Suprapubic skin (tissue), 4 donors: Measurements from ENCODE around the gene INO80C. TPM values are rescaled to one million over a fixed set of nuclear protein-coding genes. Genes with fewer than 3 reads are reported as not detected.
A peak's percentile ranks its signal among the peaks of the same experiment; 100 is the strongest.

Experiments
- DNase-seq, 2 donors: peaks; one replicate each; pipeline ENCODE4 v3.0.0-alpha.2; 2019; ENCODE audit warnings: low spot score in 2 of 2
- H3K27ac ChIP-seq: fragments of 200-600 bp; sonication (generic); one replicate; pipeline ENCODE4 v1.5.1; 2019
- H3K27me3 ChIP-seq: fragments of 200-600 bp; sonication (generic); one replicate; pipeline ENCODE4 v1.5.1; 2019
- H3K36me3 ChIP-seq: fragments of 200-600 bp; sonication (generic); one replicate; pipeline ENCODE4 v1.5.1; 2019
- H3K4me1 ChIP-seq: fragments of 200-600 bp; sonication (generic); one replicate; pipeline ENCODE4 v1.5.1; 2019
- H3K4me3 ChIP-seq: fragments of 200-600 bp; sonication (generic); one replicate; pipeline ENCODE4 v1.5.1; 2019; ENCODE audit warnings: mild to moderate bottlenecking
- H3K9me3 ChIP-seq: fragments of 200-600 bp; sonication (generic); one replicate; pipeline ENCODE4 v1.5.1; 2019
- EP300 ChIP-seq: sonication (generic); formaldehyde crosslinking; IDR thresholded peaks from one replicate; pipeline ENCODE4 v1.6.1; 2017; ENCODE audit warnings: antibody characterized with exemption
- POLR2A ChIP-seq, 2 donors: fragments of 450-650 bp; IDR thresholded peaks; one replicate each; pipeline ENCODE4 v1.6.1; 2017; ENCODE audit warnings: antibody characterized with exemption in 2 of 2, mild to moderate bottlenecking in 2 of 2, moderate library complexity in 2 of 2
- POLR2AphosphoS5 ChIP-seq, 3 donors: sonication (generic); formaldehyde crosslinking; IDR thresholded peaks; one replicate each; pipeline ENCODE4 v1.6.1; 2017; ENCODE audit warnings: antibody characterized with exemption in 3 of 3
- WGBS: methylation state at CpG from one replicate; pipeline ENCODE4 v1.1.5; 2018; 5-methylcytosine and 5-hydroxymethylcytosine counted together
- total RNA-seq, 4 donors: library from RNA; depleted of rRNA; stranded (reverse); fragments of >200 nt; gene quantifications; one replicate each; pipeline ENCODE4 v1.1.0, GENCODE V29; 2016
- TF ChIP-seq, protein P1 (sequence below), 2 donors: fragments of 200-600 bp in 1 of 2; fragments of 450-650 bp in 1 of 2; sonication (generic) in 1 of 2; IDR thresholded peaks; one replicate each; pipeline ENCODE4 v1.5.1; 2016 to 2019; ENCODE audit warnings: antibody characterized with exemption in 2 of 2, mild to moderate bottlenecking in 1 of 2, moderate library complexity in 1 of 2

INO80C gene, protein sequence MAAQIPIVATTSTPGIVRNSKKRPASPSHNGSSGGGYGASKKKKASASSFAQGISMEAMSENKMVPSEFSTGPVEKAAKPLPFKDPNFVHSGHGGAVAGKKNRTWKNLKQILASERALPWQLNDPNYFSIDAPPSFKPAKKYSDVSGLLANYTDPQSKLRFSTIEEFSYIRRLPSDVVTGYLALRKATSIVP
- 10 to 100 TPM; 12.6 to 35.2 (median 18.2) TPM for total RNA-seq

DNA sequence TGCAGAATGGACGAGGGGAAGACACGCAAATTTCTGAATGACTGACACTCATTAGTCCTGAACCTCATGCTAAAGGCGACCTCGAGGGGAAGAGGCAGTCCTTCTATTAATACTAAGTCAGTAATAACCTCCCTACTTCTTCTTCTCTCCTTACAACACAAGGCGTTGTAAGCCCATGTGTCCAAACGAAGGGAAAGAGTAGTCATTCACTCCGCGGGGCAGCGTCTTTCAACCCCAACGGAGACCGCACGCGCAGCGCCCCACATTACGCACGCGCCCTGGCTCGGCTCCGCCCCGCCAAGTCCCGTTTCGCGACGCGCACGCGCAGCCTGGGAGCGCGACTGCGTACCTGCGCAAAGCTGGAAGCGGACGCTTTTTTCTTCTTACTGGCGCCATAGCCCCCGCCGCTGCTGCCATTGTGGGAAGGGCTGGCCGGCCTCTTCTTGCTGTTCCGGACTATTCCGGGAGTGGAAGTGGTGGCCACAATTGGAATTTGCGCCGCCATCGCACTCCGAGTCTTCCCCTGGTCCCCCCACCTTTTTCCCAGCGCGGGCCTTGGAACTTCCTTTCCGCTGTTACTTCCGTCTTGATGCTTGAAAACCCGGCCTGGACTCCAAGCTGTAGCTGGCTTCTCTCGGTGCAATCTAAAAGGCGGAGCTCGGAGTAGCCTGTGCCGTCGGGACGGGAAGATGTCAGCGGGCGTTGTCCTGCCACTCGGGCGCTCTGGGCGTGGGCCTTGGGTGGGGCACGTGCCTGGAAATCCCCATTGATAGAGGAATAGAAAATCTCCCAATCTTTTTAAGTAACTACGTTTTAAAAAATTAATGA lies at the start of gene INO80C:
TSS of gene INO80C (minus strand) at position 591 of the 828 bp plus-strand sequence. CDS start at position 505, 86 bp downstream.
- H3K27me3 ChIP-seq = no peaks in the 10 kb centered on the region
- WGBS = under 1% methylated on average over 61 of the region's 61 CpGs
- no peaks in the 10 kb centered on the region for H3K9me3 ChIP-seq
- TF ChIP-seq POLR2AphosphoS5 (IDR thresholded peaks at IDR 0.05) = peak; percentile 59 to 91 (median 77)
- TF ChIP-seq, protein P1, sequence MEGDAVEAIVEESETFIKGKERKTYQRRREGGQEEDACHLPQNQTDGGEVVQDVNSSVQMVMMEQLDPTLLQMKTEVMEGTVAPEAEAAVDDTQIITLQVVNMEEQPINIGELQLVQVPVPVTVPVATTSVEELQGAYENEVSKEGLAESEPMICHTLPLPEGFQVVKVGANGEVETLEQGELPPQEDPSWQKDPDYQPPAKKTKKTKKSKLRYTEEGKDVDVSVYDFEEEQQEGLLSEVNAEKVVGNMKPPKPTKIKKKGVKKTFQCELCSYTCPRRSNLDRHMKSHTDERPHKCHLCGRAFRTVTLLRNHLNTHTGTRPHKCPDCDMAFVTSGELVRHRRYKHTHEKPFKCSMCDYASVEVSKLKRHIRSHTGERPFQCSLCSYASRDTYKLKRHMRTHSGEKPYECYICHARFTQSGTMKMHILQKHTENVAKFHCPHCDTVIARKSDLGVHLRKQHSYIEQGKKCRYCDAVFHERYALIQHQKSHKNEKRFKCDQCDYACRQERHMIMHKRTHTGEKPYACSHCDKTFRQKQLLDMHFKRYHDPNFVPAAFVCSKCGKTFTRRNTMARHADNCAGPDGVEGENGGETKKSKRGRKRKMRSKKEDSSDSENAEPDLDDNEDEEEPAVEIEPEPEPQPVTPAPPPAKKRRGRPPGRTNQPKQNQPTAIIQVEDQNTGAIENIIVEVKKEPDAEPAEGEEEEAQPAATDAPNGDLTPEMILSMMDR (IDR thresholded peaks at IDR 0.05) = no peak
- peak; percentile 64 to 89 for TF ChIP-seq POLR2A (IDR thresholded peaks at IDR 0.05)
- H3K4me3 ChIP-seq = peak within 1 kb of the TSS; percentile 72
- H3K4me1 ChIP-seq = peaks cover 37% of the 10 kb centered on the region
- H3K36me3 ChIP-seq = no peaks in the 10 kb centered on the region
- DNase-seq = peak; percentile 94 to 95
- peak within 1 kb of the TSS; percentile 98 for H3K27ac ChIP-seq

DNA sequence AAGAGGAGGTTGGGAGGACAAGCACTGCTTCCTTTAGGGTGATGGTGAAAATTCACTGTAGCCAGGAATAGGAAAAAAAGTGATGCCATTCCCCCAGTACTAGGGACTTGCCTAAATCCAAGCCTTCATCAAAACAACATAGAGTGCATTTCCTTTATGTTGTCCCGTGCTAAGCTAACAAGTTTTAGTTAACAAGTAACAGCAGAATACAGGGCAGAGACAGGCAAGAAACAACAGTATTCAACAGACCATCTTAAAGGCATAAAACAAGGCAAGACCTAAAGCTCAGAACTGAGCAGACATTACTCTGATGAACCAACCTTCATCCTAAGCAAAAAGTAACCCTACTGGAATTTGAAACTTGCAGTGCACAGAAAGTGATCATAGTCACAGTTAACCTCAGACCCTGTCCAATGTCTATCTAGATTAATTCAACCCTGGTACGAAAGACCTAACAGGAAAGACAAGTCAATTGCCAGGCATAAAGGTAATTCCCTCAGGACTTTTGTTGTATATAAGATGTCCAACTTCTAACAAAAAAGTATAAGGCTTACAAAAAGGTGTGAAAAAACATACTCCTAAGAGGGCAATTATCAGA lies 49.3 kb upstream of the INO80C start:
- Histone ChIP-seq H3K27ac (no peak overlapping the region), H3K4me1 (no peaks in the 10 kb centered on the region), H3K4me3 (no peak overlapping the region), H3K27me3 (no peaks in the 10 kb centered on the region), H3K9me3 (no peaks in the 10 kb centered on the region), H3K36me3 (no peaks in the 10 kb centered on the region)
- no peak for DNase-seq
- TF ChIP-seq EP300 (no peak), POLR2AphosphoS5 (IDR thresholded peaks at IDR 0.05) (no peak), POLR2A (IDR thresholded peaks at IDR 0.05) (no peak)
- TF ChIP-seq, protein P1 (IDR thresholded peaks at IDR 0.05) = no peak
- WGBS = 85% methylated on average over 2 of the region's 2 CpGs

- TF ChIP-seq, protein P1 (IDR thresholded peaks at IDR 0.05) = no peak
- TF ChIP-seq POLR2A (IDR thresholded peaks at IDR 0.05) = no peak
- no peak for TF ChIP-seq EP300
- TF ChIP-seq POLR2AphosphoS5 (IDR thresholded peaks at IDR 0.05) = no peak
- Histone ChIP-seq H3K27me3 (no peaks in the 10 kb centered on the region), H3K27ac (no peak overlapping the region), H3K4me1 (no peaks in the 10 kb centered on the region), H3K9me3 (no peaks in the 10 kb centered on the region), H3K36me3 (no peaks in the 10 kb centered on the region), H3K4me3 (no peak overlapping the region)
- DNase-seq = no peak
Observed at GRCh38 chr18:35542356-35542755, 44.6 kb upstream of the INO80C start.

- Histone ChIP-seq H3K4me1 (no peaks in the 10 kb centered on the region), H3K9me3 (no peaks in the 10 kb centered on the region), H3K4me3 (no peak overlapping the region), H3K27me3 (no peaks in the 10 kb centered on the region), H3K27ac (no peak overlapping the region), H3K36me3 (no peaks in the 10 kb centered on the region)
- TF ChIP-seq EP300 = no peak
- TF ChIP-seq POLR2AphosphoS5 (IDR thresholded peaks at IDR 0.05) = no peak
- TF ChIP-seq, protein P1 (IDR thresholded peaks at IDR 0.05) = no peak
- no peak for TF ChIP-seq POLR2A (IDR thresholded peaks at IDR 0.05)
- DNase-seq = no peak
- 93% methylated on average over 1 of the region's 1 CpG for WGBS
Observed at GRCh38 chr18:35535297-35535696, 37.5 kb upstream of the INO80C start.

GRCh38 chr18:35533916-35534405 lies 36.2 kb upstream of the INO80C start:
- H3K4me3 ChIP-seq = no peak overlapping the region
- 73% methylated on average over 2 of the region's 2 CpGs for WGBS
- H3K27ac ChIP-seq = no peak overlapping the region
- no peaks in the 10 kb centered on the region for H3K4me1 ChIP-seq
- H3K9me3 ChIP-seq = no peaks in the 10 kb centered on the region
- TF ChIP-seq EP300 = no peak
- TF ChIP-seq, protein P1 (IDR thresholded peaks at IDR 0.05) = no peak
- no peak for TF ChIP-seq POLR2AphosphoS5 (IDR thresholded peaks at IDR 0.05)
- TF ChIP-seq POLR2A (IDR thresholded peaks at IDR 0.05) = no peak
- no peaks in the 10 kb centered on the region for H3K36me3 ChIP-seq
- H3K27me3 ChIP-seq = no peaks in the 10 kb centered on the region
- DNase-seq = no peak
